HepG2 (cell line): ENCODE data around the gene EPHB4. TPM values are rescaled to one million over a fixed set of nuclear protein-coding genes. Genes with fewer than 3 reads are reported as not detected.

Source experiments
- HOXA3 ChIP-seq: sonication (generic); formaldehyde crosslinking; IDR thresholded peaks from 2 replicates; pipeline ENCODE4 v1.5.0; 2020; ENCODE audit warnings: missing genetic modification reagents
- JUND ChIP-seq: sonication (generic); formaldehyde crosslinking; IDR thresholded peaks from 2 replicates; pipeline ENCODE4 v1.8.0; 2022; ENCODE audit warnings: mild to moderate bottlenecking, missing genetic modification reagents
- MIXL1 ChIP-seq: IDR thresholded peaks from 2 replicates; pipeline ENCODE4 v1.6.1; 2016
- PAWR ChIP-seq: sonication (generic); formaldehyde crosslinking; IDR thresholded peaks from 2 replicates; pipeline ENCODE4 v1.4.0; 2020; ENCODE audit warnings: missing genetic modification reagents, mild to moderate bottlenecking, borderline replicate concordance
- PHF20 ChIP-seq: sonication (generic); formaldehyde crosslinking; IDR thresholded peaks from 2 replicates; pipeline ENCODE4 v1.5.0; 2020; ENCODE audit warnings: mild to moderate bottlenecking, missing genetic modification reagents
- POLR2A ChIP-seq, 2 experiments: IDR thresholded peaks; 2 replicates each; pipeline ENCODE4 v1.6.1; 2011; ENCODE audit warnings: low read depth in 2 of 2, low read length in 2 of 2, mild to moderate bottlenecking in 1 of 2, moderate library complexity in 1 of 2; ENCODE audit not compliant: insufficient read depth in 1 of 2
- SIN3B ChIP-seq: fragments of 150-350 bp; IDR thresholded peaks from 2 replicates; pipeline ENCODE4 v1.6.1; 2014; ENCODE audit warnings: low read length
- THAP9 ChIP-seq: sonication (generic); formaldehyde crosslinking; IDR thresholded peaks from 2 replicates; pipeline ENCODE4; 2020; ENCODE audit warnings: missing genetic modification reagents, mild to moderate bottlenecking, borderline replicate concordance
- ZKSCAN8 ChIP-seq: IDR thresholded peaks from 2 replicates; pipeline ENCODE4 v1.6.1; 2016; ENCODE audit warnings: borderline replicate concordance, missing genetic modification reagents, missing compliant biosample characterization
- ZNF496 ChIP-seq: sonication (generic); formaldehyde crosslinking; IDR thresholded peaks from 2 replicates; pipeline ENCODE4 v1.8.1; 2023; ENCODE audit warnings: mild to moderate bottlenecking, moderate library complexity, missing genetic modification reagents; ENCODE audit not compliant: insufficient replicate concordance
- ZNF691 ChIP-seq: sonication (generic); formaldehyde crosslinking; IDR thresholded peaks from 2 replicates; pipeline ENCODE4 v1.4.0; 2020; ENCODE audit warnings: missing genetic modification reagents, low read depth, mild to moderate bottlenecking, borderline replicate concordance
- ZNF841 ChIP-seq: sonication (generic); formaldehyde crosslinking; IDR thresholded peaks from 2 replicates; pipeline ENCODE4 v1.8.1; 2023; ENCODE audit warnings: missing genetic modification reagents, borderline replicate concordance
- ZNF891 ChIP-seq: sonication (generic); formaldehyde crosslinking; IDR thresholded peaks from 2 replicates; pipeline ENCODE4 v1.5.0; 2020; ENCODE audit warnings: mild to moderate bottlenecking, missing genetic modification reagents
- polyA plus RNA-seq, 8 experiments: library from polyadenylated mRNA; depleted of rRNA in 3 of 8; stranded (reverse) in 7 of 8; unstranded in 1 of 8; fragments of >200 nt; fragmentation: Illumina TruSeq in 4 of 8; extraction: Trizol in 4 of 8; gene quantifications; 2 replicates each; pipeline versions ENCODE4 v1.2.1 to v1.2.3, GENCODE V29; 2011 to 2016; ENCODE audit warnings: low read depth in 4 of 8, missing spikeins in 1 of 8, mixed read lengths in 1 of 8; ENCODE audit not compliant: insufficient read depth in 1 of 8
- total RNA-seq, 5 experiments: library from RNA; depleted of rRNA; stranded (reverse); fragments of >200 nt; fragmentation: Illumina TruSeq; extraction: Trizol; gene quantifications; 2 replicates each; pipeline ENCODE4 v1.2.3, GENCODE V29; 2016; ENCODE audit warnings: low read depth in 1 of 5
- TF ChIP-seq, protein P1 (sequence below): sonication (generic); formaldehyde crosslinking; IDR thresholded peaks from 2 replicates; pipeline ENCODE4 v1.4.0; 2020; ENCODE audit warnings: missing genetic modification reagents, borderline replicate concordance
- TF ChIP-seq, protein P2 (sequence below): sonication (generic); formaldehyde crosslinking; IDR thresholded peaks from 2 replicates; pipeline ENCODE4 v1.9.0; 2021; ENCODE audit warnings: missing genetic modification reagents, borderline replicate concordance
- TF ChIP-seq, protein P3 (sequence below): sonication (generic); formaldehyde crosslinking; IDR thresholded peaks from 2 replicates; pipeline ENCODE4 v1.4.0; 2020; ENCODE audit warnings: mild to moderate bottlenecking, missing genetic modification reagents

Gene EPHB4
- total and polyA plus RNA-seq, 2 of the 13 experiments (the other 11 are each of a cell fraction or from before 2014, with no cell fraction given), result 61.4 to 69.6 TPM

DNA sequence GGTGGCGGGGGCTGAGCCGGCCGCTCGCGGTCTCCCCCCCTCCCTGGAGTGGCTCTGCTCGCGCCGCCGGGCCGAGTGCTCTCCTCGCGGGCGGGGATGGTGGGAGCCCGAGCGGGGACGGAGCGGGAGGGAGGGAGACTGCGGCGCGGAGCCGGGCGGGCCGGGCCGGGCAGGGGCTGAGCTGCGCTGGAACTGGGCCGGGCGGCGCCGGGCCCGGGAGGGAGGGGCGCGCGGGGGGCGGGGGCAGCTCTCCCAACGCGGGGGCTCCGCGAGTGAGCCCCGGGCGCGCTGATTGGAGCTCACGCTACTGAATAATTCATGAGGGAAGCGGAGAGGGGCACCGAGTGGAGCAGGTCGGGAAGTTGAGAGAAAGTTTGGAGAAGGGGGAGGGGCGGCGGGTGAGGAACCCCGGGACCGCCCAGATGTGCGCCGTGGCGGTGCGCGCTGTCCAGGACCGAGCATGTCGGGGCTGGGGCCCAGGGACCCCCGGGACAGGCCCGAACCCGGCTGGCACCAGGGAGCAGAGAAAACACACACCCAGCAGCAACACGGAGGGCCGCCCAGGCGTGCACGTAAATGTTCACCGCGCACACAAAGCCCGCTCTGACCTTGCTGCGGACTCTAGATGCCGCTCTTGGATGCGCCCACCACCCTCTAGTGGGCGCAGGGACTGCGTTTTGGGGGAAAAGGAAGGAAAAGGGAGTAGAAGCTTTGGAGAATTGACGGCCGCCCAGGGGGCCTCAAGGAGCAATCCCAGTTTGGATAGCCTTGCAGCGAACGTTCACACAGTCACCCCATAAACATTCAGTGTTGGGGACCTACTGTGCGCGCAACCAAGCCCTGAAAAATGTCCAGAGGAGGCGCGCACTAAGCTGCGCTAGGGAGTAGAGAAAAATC, at the start of gene EPHB4 (continued):
- TF ChIP-seq MIXL1 (CRISPR knock-in tag), result no peak
- TF ChIP-seq PAWR (CRISPR knock-in tag), result no peak
- no peak for TF ChIP-seq ZNF496
- TF ChIP-seq POLR2A (IDR thresholded peaks at IDR 0.05; ENCODE audit: insufficient read depth in 1 of 2, low read depth in 2 of 2, low read length in 2 of 2), result peak; percentile 51 to 73
- TF ChIP-seq, protein P1, sequence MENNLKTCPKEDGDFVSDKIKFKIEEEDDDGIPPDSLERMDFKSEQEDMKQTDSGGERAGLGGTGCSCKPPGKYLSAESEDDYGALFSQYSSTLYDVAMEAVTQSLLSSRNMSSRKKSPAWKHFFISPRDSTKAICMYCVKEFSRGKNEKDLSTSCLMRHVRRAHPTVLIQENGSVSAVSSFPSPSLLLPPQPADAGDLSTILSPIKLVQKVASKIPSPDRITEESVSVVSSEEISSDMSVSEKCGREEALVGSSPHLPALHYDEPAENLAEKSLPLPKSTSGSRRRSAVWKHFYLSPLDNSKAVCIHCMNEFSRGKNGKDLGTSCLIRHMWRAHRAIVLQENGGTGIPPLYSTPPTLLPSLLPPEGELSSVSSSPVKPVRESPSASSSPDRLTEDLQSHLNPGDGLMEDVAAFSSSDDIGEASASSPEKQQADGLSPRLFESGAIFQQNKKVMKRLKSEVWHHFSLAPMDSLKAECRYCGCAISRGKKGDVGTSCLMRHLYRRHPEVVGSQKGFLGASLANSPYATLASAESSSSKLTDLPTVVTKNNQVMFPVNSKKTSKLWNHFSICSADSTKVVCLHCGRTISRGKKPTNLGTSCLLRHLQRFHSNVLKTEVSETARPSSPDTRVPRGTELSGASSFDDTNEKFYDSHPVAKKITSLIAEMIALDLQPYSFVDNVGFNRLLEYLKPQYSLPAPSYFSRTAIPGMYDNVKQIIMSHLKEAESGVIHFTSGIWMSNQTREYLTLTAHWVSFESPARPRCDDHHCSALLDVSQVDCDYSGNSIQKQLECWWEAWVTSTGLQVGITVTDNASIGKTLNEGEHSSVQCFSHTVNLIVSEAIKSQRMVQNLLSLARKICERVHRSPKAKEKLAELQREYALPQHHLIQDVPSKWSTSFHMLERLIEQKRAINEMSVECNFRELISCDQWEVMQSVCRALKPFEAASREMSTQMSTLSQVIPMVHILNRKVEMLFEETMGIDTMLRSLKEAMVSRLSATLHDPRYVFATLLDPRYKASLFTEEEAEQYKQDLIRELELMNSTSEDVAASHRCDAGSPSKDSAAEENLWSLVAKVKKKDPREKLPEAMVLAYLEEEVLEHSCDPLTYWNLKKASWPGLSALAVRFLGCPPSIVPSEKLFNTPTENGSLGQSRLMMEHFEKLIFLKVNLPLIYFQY (CRISPR knock-in tag), result peak; percentile 97; the same call in 1 of the 2 replicates
- TF ChIP-seq ZNF841 (CRISPR knock-in tag), result no peak
- peak; percentile 76 for TF ChIP-seq ZNF891 (CRISPR knock-in tag)
- TF ChIP-seq HOXA3 (CRISPR knock-in tag), result peak; percentile 69
- no peak; the same call in 1 of the 2 replicates for TF ChIP-seq ZNF691
- peak; percentile 39 for TF ChIP-seq PHF20 (CRISPR knock-in tag)
- TF ChIP-seq, protein P2, sequence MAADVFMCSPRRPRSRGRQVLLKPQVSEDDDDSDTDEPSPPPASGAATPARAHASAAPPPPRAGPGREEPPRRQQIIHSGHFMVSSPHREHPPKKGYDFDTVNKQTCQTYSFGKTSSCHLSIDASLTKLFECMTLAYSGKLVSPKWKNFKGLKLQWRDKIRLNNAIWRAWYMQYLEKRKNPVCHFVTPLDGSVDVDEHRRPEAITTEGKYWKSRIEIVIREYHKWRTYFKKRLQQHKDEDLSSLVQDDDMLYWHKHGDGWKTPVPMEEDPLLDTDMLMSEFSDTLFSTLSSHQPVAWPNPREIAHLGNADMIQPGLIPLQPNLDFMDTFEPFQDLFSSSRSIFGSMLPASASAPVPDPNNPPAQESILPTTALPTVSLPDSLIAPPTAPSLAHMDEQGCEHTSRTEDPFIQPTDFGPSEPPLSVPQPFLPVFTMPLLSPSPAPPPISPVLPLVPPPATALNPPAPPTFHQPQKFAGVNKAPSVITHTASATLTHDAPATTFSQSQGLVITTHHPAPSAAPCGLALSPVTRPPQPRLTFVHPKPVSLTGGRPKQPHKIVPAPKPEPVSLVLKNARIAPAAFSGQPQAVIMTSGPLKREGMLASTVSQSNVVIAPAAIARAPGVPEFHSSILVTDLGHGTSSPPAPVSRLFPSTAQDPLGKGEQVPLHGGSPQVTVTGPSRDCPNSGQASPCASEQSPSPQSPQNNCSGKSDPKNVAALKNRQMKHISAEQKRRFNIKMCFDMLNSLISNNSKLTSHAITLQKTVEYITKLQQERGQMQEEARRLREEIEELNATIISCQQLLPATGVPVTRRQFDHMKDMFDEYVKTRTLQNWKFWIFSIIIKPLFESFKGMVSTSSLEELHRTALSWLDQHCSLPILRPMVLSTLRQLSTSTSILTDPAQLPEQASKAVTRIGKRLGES, result no peak
- peak; percentile 61; the same call in 1 of the 2 replicates for TF ChIP-seq THAP9
- TF ChIP-seq ZKSCAN8 (CRISPR knock-in tag), result 0 out of 2 replicates have a peak, but pooled peaks have one; percentile 26
- 0 out of 2 replicates have a peak, but pooled peaks have one; percentile 42 for TF ChIP-seq SIN3B
- TF ChIP-seq, protein P3, sequence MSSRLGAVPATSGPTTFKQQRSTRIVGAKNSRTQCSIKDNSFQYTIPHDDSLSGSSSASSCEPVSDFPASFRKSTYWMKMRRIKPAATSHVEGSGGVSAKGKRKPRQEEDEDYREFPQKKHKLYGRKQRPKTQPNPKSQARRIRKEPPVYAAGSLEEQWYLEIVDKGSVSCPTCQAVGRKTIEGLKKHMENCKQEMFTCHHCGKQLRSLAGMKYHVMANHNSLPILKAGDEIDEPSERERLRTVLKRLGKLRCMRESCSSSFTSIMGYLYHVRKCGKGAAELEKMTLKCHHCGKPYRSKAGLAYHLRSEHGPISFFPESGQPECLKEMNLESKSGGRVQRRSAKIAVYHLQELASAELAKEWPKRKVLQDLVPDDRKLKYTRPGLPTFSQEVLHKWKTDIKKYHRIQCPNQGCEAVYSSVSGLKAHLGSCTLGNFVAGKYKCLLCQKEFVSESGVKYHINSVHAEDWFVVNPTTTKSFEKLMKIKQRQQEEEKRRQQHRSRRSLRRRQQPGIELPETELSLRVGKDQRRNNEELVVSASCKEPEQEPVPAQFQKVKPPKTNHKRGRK (CRISPR knock-in tag), result no peak
- TF ChIP-seq JUND, result no peak
